ENCODE data around the gene FLAD1.

The FLAD1 gene

DNA sequence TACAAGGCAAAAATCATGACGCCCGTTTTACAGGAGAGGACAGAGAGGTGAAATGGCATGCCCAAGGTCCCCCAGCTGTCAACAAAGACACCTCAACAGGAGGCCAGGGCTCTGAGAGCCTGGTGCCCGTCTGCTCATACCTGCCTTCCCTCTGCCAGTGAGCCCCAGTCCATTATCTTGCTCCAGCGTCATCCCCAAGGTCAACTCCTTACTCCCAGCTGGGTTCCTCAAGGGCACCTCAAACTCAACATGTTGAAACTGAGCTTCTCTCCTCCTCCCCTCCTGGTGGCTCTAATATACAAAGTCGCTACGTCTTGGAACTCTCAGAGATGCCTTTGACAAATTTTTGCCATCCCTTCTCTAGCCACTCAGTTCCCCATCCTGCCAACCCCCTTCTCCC lies 30.5 kb upstream of the FLAD1 start:
- no peak for DNase-seq

DNA sequence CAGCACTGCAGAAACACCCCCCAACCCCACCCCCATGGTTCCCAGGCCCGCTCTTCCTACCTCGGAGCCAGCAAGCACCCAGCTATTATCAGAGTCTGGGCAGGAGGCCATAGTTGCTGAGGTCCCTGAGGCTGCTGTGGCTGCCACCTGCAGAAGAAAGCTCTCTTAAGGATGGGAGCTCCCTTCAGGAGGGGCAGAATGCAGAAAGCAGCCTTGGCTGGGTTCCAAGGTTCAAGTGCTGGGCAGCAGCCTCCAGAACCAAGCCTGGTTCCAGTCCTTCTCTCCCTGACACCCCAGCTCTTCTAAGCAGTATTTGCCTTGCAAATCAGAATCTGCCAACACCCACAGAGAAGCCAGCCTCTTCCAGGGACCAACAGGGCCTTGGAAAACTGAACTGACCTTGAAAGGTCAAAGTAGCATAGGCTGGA lies 29.5 kb upstream of the FLAD1 start:
- no peak for DNase-seq

DNA sequence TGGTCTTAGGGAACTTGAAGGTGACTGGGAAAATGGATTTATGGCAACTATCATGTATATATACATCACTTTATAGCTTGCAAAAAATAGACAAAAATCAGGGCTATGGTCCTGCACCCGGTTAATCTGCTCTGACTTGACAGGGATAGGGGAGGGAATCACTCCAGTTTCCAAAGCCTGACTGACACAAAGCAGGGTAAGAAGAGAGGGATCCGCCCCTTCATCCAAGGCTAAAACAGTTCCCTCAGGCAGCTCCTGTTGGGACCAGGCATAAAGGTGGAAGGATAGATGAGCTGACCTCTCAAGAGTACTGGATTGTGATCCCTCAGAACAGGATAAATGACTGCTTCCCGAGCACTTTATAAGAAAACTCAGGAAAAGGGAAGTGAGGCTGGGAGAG lies 28.6 kb upstream of the FLAD1 start:
- no peak for DNase-seq

DNA sequence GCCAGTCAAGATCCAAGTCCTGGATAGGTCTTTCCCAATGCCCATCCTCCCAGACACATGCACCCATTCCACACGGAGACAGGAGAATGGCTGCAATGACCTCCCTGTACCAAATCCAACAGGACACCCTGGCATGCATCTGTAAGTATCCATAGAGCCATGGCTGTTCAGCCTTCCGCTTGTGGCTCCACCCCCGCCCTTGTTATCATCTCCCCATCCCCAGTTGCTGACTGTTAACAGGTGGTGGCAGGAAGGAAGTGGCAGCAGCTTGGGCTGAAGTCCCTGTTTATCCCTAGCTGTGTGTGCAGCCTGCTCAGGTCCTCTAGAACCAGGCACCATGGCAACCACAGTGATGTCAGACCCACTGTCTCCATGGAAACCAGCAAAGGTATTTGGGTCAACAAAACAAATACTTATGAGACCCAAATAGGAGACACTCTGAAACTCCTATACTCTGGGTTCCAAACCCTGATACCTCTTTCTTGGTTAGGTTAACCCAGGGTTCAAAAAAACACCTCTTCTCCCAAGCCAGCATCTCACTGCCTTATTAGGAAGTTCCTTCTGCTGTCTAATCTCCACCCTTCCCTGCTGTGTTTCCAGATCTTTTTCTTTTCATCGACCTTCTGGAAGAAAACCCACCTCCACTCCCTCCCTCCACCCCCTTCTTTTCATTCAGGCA lies 28.0 kb upstream of the FLAD1 start:
- no peak for DNase-seq

DNA sequence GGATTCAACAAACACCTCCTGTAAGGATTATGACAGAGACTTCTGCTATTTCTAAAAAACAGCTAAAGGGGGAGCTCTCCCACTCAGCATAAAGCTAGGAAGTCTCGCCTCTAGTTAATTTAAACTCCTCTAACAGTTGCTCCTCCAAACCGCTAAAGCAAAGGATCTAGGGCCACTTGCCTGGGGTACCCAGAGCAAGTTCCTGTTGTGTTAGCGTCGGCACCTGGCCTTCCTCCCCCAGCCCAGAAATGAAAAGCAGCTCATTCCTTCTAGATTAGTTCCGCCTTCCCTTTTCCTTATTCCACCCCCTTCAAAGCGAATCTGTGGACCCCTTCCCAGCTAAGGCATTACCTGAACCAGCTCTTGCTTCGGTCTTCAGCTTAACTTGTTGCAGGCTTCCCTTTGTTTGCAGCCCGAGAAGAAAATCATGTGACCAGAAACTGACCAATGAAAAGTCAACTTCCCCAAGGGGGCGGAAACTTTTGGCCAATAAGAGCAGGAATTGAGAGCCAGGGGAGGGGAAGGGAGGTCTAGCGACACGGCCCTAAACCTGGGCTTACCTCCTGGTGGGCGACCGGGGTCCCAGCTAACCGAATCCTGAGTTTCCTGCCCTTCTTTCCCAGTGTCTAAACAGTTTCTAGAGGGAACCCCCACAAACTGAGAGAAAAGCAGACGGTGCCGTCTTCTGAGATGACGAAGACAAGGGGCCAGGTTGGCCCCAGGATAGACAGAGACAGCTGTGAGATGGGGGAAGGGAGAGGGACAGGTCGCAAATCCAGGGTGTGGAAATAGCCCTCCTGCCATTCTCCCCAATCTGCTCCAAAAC lies 27.2 kb upstream of the FLAD1 start, which contains the start of gene PBXIP1:
PBXIP1 (minus strand) TSS at position 382 of the 826 bp plus-strand sequence. CDS start 2,378 bp downstream, outside the sequence.
- DNase-seq, result peak; percentile 89

DNA sequence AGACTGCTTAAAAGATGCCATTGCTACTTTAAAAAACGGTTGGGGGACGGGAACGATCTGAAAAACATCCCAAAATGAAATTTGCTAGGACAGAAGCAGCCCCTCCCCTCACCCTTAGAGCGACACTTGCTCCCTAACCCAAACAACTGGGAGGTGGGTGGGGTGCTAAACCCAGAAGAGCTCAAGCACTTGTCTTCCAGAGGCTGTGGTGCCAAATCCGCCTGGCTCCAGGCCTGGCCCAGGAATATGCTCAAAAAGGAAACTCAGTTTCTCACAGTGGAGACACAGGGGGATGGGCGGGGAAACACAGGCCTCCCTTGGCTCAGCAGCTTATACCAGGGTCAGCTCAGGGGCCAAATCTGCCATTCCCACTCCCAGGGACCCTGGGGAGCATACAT lies 26.6 kb upstream of the FLAD1 start:
- no peak for DNase-seq

DNA sequence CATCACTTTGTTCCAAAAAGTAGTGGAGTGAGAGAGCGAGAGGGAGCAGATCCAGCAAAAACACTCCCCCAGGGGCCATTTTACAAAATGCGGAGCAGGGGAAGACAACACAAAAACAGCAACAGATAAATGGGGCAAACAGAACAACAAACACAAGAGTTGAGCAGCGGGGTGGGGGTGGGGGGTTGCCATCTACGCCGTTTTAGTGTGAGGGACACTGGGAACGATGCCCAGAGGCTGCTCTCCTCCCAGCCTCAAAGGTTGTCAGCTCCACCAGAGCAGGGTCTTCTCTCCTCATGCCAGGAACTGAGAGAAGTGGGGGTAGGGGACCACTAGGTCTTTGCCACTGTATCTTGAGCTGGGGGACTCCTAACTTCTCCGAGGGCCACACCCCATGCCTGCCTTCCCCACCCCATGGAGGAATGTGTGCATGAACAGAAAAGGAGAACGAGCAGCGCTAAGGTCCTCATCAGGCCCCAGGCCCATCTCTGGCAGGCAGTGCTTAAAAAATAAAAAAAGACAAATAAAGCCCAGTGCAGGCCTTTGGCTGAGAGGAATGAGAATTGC lies 26.0 kb upstream of the FLAD1 start:
- DNase-seq, result no peak

DNA sequence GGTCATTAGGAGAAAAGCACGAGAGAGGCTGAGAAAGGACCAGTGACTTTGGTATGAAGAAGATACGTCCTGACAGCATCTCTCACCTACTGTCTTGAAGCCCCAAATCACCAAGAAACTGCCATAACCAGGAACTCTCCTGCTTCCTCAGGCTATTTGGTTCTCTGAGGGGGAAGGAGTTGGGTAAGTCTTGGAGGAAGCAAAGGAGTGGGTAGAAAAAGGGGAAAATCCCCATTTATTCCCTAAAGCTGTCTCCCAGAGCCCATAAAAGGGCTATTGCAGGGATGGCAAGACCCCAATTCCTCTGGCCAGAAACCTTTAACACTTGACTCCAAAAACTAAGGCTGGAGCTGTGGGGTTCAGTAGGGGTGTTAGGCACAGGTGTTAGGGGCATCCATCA lies 25.1 kb upstream of the FLAD1 start:
- no peak for DNase-seq

DNA sequence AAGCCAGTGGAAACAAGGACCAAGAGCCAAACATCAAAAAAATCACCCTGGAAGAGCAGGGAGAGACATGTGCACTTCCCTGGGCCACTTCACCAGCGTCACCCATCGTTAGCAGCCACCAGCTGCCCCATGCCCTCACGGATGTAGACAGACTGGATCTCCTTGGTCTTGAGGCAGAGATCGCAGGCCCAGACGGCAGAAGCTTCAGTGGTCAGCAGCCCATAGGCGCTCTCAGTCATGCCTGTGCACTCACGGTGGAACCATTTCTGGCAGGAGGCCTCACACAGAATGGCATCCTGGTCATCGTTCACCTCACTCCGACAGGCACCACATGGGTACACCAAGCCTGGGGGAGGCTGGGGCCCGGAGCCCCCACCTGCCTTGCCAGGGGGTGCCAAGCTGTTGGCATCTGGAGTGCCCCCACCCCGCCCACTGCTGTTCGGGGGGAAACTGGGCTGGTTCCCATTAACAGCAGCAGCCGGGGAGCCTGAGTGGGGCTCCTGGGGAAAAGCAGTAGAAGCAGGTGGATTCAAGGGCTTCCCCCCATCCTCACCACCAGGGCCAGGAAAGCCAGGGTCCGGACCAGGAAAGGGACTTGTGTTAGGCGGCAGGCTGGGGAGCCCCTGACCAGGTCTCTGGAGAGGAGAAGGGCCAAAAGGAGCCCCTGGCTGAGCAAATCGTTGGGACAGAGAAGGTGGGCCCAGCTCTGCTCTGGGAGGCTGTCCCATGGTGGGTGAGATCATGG lies 24.3 kb upstream of the FLAD1 start:
- no peak for DNase-seq

DNA sequence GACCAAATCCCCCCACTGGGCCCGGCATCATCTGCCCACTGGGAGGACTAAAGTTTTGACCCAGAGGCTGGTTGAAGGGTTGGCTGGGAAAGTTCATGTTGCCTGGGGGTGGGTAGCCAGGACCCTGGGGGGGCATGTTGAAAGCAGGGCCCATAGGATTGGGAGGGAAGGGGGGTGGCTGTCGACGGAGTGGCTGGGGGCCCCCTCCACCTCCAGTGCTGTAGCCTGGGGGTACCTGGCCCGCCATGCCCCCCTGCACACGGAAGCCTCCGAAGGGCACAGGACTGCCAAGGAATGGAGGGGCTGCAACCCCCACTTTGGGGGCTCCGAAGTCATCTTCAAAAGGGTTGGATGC lies 23.7 kb upstream of the FLAD1 start:
- DNase-seq, result no peak

DNA sequence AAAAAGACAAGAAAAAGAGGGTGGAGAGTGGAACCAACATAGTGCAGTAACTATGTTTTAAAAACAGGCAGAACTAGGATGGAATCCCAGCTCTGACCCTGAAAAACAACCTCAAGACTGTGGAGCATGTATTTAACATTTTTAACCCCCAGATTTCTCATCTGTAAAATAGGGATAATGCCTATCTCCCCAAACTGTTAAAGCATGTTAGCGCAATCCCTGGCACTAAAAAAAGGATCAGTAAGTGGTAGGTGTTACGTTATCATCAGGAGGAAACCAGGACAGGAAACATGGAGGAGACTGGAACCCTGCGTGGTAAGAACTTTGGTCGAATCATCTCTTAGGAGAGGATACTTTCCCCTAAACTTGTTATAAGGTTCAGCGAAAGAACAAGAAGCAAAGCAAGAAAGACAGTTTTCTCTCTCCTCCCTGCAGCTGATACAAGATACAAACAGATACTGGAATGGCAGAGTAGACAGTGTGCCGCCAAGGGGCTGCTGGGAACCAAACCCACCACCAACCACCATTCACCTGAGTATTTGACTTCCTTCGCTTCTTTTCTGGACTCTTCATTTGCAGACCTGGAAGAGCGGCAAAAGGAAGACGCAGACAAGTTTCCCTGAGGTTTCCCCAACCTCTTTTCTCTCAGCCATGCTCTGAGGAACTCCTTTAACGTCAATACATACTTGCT lies 22.6 kb upstream of the FLAD1 start:
- DNase-seq, result no peak

DNA sequence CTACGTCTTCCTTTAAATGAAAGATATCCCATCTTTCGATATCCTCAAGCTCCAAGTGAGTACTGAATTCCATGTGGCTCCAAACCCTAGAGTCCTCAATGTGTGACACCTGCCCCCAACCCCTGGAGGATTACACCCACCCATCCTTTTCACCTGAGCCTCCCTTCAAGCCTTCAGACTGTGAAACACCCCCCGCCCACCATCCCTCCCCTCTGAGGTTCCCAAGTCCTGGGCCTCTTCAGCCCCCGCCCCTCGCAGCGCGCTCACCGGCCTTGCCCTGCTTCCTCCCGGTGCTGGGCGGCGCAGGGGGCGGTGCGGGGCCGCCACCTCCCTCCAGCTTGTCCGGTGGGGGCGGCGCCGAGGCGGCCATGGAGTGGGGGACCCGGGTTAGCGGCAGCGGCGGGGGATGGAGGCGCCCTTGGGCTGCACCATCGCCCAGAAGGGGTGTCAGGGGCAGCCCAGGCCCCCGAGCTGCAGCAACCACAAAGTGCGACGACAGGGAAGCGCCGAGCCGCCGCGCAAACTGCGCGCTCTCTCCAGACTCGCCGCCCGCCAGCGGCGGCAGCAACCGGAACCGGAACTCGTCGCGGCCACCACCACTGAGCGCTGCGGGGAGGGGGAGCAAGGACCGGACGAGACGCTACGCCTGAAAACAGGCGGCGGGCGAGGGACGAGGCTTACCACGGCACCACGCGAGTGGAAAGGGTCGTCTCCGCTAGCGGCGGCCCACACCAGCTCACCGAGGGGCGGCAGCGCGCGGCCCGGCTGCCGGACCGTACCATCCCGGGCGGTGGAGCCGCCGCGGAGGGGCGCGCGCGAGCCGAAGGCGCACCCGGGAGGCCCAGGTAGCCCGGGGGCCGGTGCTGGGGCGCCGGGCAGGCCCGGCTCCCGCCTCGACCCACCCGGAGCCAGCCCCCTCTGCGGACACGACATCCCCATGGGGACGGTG lies 21.7 kb upstream of the FLAD1 start, which contains the start of gene PYGO2:
PYGO2 (minus strand) TSS at position 576 of the 949 bp plus-strand sequence; CDS start at position 370, 206 bp downstream.
- peak; percentile 87 for DNase-seq

DNA sequence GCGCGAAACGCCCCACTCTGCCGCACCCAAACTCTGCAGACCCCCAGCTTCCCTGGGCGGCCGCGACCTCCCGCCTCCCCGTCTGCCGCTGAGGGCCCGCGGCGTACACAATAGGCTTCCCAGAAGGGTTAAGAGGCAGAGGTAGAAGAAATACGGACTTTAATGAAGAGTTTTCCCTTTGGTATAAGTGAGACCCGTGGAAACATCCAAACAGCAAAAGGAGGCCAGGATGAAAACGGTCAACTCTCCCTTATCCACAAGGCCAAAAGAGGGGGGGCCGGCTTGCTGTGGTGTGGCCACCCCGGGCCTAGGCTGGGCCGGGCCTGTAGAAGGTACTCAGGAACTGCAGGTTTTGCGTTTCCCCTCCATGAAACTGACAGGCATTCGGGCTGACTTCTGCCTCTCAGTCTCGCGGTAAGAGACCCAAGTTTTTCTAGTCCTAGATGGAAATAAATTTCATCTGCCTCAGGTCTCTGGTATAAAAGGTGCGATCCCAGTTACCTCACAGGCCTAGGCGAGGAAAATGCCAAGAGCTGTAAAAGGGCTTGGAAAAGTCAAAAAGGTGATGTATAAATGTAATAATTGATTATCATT lies 20.9 kb upstream of the FLAD1 start:
- DNase-seq, result no peak

DNA sequence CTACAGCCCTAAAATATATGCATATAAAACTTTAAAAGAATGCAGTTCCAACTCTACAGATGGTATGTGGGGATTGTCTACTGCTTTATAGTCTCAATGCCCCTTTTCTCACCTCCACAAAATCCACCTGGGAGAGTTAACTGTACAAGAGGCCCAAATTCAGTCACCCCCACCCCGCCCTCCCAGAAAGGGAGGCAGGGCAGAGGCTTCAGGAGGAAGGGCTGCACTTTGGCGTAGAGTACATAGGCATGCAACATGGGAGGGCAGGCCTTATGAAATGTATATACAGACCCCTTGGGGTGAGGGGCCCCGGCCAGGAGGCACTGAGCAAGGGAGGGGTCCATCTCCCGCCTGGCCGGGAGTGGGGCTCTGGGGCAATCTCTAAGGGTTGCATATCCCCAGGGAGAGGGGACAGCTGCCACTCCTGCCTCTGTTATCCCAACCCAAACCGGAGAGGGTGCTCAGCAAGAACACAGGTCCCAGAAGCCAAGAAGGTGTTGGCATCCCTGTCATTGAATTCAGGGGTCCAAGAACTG lies 20.3 kb upstream of the FLAD1 start:
- no peak for DNase-seq

DNA sequence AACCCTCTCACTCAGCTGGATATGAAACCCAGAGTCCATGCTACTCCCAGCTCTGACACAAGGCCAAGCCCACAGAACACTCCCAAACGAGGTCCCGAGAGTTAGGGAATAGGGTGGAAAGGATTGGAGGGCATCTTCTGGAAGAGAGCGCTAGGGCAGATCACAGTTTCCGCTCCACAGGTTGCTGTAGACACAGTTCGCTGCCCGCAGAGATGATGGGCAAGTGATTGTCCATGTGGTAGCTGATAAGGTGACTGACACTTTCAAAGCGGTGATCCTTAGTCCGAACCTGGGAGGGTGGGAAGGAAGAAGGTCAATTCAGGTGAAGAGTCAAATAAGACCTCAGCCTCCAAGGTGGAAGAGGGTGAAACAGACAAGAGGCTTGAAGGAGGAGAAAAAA lies 19.5 kb upstream of the FLAD1 start:
- no peak for DNase-seq

DNA sequence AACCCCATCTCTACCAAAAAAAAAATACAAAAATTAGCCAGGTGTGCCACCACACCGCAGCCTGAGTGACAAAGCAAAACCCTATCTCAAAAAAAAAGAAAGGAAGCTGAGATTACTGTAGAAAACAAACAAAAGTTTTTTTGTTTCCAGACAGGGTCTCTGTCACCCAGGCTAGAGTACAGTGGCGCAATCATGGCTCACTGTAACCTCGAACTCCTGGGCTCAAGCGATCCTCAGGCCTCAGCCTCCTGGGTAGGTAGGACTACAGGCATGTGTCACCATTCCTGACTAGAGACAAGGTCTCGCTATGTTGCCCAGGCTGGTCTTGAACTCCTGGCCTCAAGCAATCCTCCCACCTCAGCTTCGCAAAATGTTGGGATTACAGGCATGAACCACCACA lies 18.8 kb upstream of the FLAD1 start:
- DNase-seq, result no peak

DNA sequence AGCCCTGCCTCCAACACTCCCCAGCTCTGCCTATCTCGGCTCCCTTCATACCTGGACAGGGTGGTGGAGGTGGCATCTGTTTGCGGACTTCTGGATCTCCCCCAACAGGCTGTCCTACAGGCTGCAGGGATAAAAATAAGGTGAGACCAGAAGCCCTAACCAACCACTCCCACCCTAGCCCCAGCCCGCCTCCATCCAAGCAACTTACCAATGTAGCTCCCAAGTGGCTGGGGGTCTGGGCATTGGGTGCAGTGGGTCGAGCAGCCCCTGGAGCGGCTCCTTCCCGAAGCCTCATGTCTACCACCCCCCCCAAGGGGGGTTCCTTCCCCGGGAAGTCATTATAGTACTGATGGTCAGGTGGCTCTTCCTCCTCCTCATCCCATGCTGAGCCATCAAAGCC lies 17.0 kb upstream of the FLAD1 start:
- no peak for DNase-seq

DNA sequence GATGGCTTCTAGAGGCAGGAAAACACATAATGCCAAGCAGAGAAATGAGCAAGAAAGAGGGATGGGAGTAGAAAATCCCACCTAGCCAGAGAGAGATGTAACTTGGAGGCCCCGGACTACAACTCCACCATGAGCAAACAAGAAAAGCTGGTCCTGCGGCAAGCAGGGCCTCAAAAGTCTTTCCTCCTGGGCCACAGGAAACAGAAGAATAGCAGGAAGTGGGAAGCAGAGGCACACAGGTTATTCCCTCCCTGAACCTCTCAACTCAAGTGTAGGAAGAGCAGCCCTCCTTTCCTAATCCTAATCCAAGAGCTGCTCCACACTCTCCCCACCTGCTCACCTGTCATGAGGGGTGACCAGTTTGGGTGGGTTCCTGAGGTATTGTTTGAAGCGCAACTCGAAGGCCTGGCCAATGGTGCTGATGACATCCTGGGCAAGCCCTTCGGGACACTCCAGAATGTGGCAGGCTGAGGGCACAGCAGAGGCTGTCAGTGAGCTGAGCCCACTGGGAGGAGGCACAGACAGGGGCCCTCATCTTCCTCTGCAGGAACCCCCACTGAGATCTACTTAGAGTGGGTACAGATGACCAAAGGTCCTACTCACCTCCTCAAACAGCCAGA lies 15.7 kb upstream of the FLAD1 start:
- no peak for DNase-seq

DNA sequence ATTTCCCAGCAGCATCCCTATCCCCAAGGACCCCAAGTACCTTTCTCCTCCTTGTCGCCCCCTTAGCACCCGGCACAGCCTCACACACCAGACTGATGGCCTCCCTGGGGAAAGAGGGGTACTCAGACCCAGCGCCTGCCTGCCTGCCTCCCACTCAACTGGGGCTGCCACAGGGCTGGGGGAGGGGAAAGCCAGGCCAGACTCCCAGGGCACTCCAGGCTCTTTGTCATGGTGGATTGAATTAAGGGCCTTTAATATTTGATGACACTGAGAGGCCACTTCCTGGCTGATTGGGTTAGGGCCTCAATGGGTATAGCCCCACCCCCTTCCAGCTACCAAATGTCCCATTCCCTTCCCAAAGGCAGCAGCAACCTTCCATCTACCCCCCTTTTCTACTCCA lies 14.4 kb upstream of the FLAD1 start:
- DNase-seq, result no peak

DNA sequence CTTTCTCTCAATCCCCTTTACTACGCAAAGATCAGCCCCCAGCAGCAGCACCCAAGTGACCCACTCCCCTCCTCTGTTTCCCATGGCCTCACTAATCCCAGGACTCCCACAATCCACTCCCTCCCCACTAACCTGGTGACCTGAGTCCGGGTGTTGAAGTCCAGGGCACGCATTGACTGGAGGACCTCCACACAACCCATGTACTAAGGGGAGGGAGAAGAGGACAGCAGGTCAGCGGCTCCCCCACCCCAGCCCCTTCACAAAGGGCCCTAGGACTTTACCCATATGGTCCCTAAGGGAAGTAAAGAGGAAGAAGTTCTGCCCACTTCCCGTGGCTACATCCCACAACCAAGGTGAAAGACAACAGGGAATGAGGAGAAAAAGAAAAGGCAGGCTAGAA lies 13.9 kb upstream of the FLAD1 start:
- DNase-seq, result no peak

All from NCI-H1048 (cell line).